Gastrocnemius medialis (tissue), 4 donors: ENCODE results near the gene TSPAN9. TPM values are rescaled to one million over a fixed set of nuclear protein-coding genes. Genes with fewer than 3 reads are reported as not detected.

Experiments
- ATAC-seq, 2 donors: fragments of 150-250 bp; one replicate each; pipeline ENCODE4 v1.9.1; 2016
- DNase-seq, 2 donors: peaks; one replicate each; pipeline ENCODE4 v3.0.0-alpha.2; 2019
- H3K27ac ChIP-seq, 4 donors: fragments of 200-600 bp; sonication (generic); 1 replicate in 1 of 4; 2 replicates in 3 of 4; pipeline ENCODE4 v1.5.1; 2016 to 2018; ENCODE audit warnings: mild to moderate bottlenecking in 2 of 4, moderate library complexity in 1 of 4
- H3K27me3 ChIP-seq, 3 donors: fragments of 200-600 bp; sonication (generic) in 2 of 3; 1 replicate in 1 of 3; 2 replicates in 2 of 3; pipeline versions ENCODE4 v1.5.1 to v1.6.0; 2016 to 2019; ENCODE audit warnings: mild to moderate bottlenecking in 1 of 3, moderate library complexity in 1 of 3
- H3K36me3 ChIP-seq, 2 donors: fragments of 200-600 bp; sonication (generic) in 1 of 2; one replicate each; pipeline ENCODE4 v1.5.1; 2017 to 2018
- H3K4me1 ChIP-seq, 2 donors: fragments of 200-600 bp; sonication (generic) in 1 of 2; one replicate each; pipeline ENCODE4 v1.5.1; 2016 to 2017; ENCODE audit warnings: mild to moderate bottlenecking in 2 of 2
- H3K4me3 ChIP-seq, 4 donors: fragments of 200-600 bp; sonication (generic) in 3 of 4; 1 replicate in 1 of 4; 2 replicates in 3 of 4; pipeline ENCODE4 v1.5.1; 2016 to 2019; ENCODE audit warnings: mild to moderate bottlenecking in 2 of 4
- H3K9me3 ChIP-seq, 3 donors: fragments of 200-600 bp; sonication (generic) in 2 of 3; 1 replicate in 1 of 3; 2 replicates in 2 of 3; pipeline ENCODE4 v1.5.1; 2016 to 2019
- POLR2A ChIP-seq, 2 donors: fragments of 450-650 bp; IDR thresholded peaks; one replicate each; pipeline ENCODE4 v1.6.1; 2017; ENCODE audit warnings: antibody characterized with exemption in 2 of 2, mild to moderate bottlenecking in 2 of 2, moderate library complexity in 2 of 2
- in situ Hi-C, 4 donors: fragments of 200-750 bp; cut with MboI; loops; one replicate each; pipeline versions ENCODE4 v1.15.0 to v1.8.0; 2017; ENCODE audit warnings: low sequenced_read_pairs in 4 of 4
- intact Hi-C: fragments of 100-400 bp; cut with DNase I; formaldehyde crosslinking; loops from one replicate; pipeline ENCODE4 v1.15.1; 2023; ENCODE audit warnings: low total_unique reads
- total RNA-seq, 4 donors: library from RNA; depleted of rRNA; stranded (reverse); fragments of >200 nt; gene quantifications; one replicate each; pipeline versions ENCODE4 v1.1.0 to v1.2.3, GENCODE V29; 2016
- TF ChIP-seq, protein P1 (sequence below), 5 experiments: fragments of 450-650 bp in 3 of 5; fragments of 200-600 bp in 2 of 5; sonication (generic) in 2 of 5; IDR thresholded peaks in 4 of 5; conservative IDR thresholded peaks in 1 of 5; 1 replicate in 4 of 5; 2 replicates in 1 of 5; pipeline ENCODE4 v1.5.1; 2016 to 2019; ENCODE audit warnings: antibody characterized with exemption in 5 of 5, mild to moderate bottlenecking in 3 of 5, moderate library complexity in 3 of 5

The TSPAN9 gene
- total RNA-seq, 4 donors from 2014 or later = 4.7 to 9.4 (median 7.4) TPM

GRCh38 chr12:3316776-3317480, 239.7 kb downstream of the TSPAN9 start:
- Histone ChIP-seq H3K4me1 (peaks cover 0 to 7% of the 10 kb centered on the region in 2 donors), H3K27me3 (no peaks in the 10 kb centered on the region), H3K27ac (no peak overlapping the region), H3K36me3 (no peaks in the 10 kb centered on the region), H3K9me3 (no peaks in the 10 kb centered on the region), H3K4me3 (no peak overlapping the region)
- in situ Hi-C loops (loop anchor here in 1 of 4 donors (25.0 kb wide), 1 partner anchor 320 kb away; no protein-coding TSS in a partner anchor), intact Hi-C loops (loop anchor here (5.0 kb wide), 1 partner anchor 485 kb away; no protein-coding TSS in a partner anchor)
- no peak for ATAC-seq
- TF ChIP-seq, protein P1, sequence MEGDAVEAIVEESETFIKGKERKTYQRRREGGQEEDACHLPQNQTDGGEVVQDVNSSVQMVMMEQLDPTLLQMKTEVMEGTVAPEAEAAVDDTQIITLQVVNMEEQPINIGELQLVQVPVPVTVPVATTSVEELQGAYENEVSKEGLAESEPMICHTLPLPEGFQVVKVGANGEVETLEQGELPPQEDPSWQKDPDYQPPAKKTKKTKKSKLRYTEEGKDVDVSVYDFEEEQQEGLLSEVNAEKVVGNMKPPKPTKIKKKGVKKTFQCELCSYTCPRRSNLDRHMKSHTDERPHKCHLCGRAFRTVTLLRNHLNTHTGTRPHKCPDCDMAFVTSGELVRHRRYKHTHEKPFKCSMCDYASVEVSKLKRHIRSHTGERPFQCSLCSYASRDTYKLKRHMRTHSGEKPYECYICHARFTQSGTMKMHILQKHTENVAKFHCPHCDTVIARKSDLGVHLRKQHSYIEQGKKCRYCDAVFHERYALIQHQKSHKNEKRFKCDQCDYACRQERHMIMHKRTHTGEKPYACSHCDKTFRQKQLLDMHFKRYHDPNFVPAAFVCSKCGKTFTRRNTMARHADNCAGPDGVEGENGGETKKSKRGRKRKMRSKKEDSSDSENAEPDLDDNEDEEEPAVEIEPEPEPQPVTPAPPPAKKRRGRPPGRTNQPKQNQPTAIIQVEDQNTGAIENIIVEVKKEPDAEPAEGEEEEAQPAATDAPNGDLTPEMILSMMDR (IDR thresholded peaks at IDR 0.05 in 4 of 5, conservative IDR thresholded peaks at IDR 0.05 in 1 of 5) = no peak
- TF ChIP-seq POLR2A (IDR thresholded peaks at IDR 0.05) = no peak
- no peak for DNase-seq

DNA sequence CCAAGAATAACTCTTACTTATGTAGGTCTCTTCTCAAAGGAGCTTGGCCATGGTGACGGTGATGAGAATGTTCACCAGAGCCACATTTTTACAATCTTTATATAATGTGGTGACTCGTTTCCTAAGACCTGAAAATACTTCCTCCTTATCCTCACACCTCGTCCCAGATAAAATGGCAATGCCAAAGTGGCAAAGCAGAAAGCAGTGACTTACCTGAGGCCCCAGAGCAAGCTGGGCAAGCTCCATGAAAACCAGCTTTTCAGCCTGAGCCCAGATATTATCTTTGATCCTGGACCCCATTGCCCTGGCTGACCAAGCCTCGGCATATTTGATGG, 240.3 kb downstream of the TSPAN9 start:
- no peak for ATAC-seq
- no peak for TF ChIP-seq POLR2A (IDR thresholded peaks at IDR 0.05)
- TF ChIP-seq, protein P1 (IDR thresholded peaks at IDR 0.05 in 4 of 5, conservative IDR thresholded peaks at IDR 0.05 in 1 of 5) = no peak
- DNase-seq = no peak
- H3K4me1 ChIP-seq = peaks cover 0 to 7% of the 10 kb centered on the region in 2 donors
- H3K27ac ChIP-seq = no peak overlapping the region
- H3K36me3 ChIP-seq = no peaks in the 10 kb centered on the region
- in situ Hi-C loops (loop anchor here in 1 of 4 donors (25.0 kb wide), 1 partner anchor 320 kb away; no protein-coding TSS in a partner anchor), intact Hi-C loops (loop anchor here (5.0 kb wide), 1 partner anchor 485 kb away; no protein-coding TSS in a partner anchor)
- no peaks in the 10 kb centered on the region for H3K27me3 ChIP-seq
- no peaks in the 10 kb centered on the region for H3K9me3 ChIP-seq
- no peak overlapping the region for H3K4me3 ChIP-seq

DNA sequence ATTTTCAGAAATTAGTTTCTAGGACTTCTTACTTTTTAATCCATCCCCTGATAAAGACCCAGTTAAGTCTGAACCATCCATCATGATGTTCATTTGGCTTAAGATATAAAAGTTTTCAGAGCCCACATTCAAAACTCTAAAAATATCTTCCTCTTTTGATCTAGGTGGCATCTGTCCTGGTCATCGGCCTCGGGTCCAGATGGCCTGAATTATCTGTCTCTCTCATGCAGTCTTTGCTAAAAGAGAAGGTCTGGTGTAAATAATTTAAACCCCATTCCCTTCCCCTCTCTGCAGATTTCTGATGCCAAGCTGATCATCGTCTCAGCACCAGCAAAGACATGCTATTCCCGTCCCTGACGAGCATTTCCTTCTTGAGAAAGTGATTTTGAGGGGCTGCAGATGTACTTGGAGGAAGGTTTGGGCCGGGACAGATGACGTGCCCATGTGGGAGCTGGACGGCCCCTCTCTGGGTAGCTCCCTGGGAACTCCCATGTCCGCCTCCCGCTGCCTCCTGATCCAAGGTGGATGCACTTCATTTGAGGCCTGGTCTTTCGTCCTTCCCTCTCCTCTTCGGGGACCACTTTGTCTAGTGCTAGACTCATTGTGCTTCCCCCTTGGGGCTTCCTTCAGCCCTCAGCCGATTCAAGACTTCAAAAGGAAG, 240.8 kb downstream of the TSPAN9 start:
- Histone ChIP-seq H3K27me3 (no peaks in the 10 kb centered on the region), H3K9me3 (no peaks in the 10 kb centered on the region), H3K4me3 (no peak overlapping the region), H3K4me1 (peaks cover 0 to 7% of the 10 kb centered on the region in 2 donors), H3K27ac (no peak overlapping the region), H3K36me3 (no peaks in the 10 kb centered on the region)
- intact Hi-C loops = loop anchor here (5.0 kb wide), 1 partner anchor 484 kb away; no protein-coding TSS in a partner anchor
- DNase-seq (no peak), ATAC-seq (no peak)
- in situ Hi-C loops = loop anchor here in 1 of 4 donors (25.0 kb wide), 1 partner anchor 319 kb away; no protein-coding TSS in a partner anchor
- no peak for TF ChIP-seq POLR2A (IDR thresholded peaks at IDR 0.05)
- TF ChIP-seq, protein P1 (IDR thresholded peaks at IDR 0.05 in 4 of 5, conservative IDR thresholded peaks at IDR 0.05 in 1 of 5) = no peak

DNA sequence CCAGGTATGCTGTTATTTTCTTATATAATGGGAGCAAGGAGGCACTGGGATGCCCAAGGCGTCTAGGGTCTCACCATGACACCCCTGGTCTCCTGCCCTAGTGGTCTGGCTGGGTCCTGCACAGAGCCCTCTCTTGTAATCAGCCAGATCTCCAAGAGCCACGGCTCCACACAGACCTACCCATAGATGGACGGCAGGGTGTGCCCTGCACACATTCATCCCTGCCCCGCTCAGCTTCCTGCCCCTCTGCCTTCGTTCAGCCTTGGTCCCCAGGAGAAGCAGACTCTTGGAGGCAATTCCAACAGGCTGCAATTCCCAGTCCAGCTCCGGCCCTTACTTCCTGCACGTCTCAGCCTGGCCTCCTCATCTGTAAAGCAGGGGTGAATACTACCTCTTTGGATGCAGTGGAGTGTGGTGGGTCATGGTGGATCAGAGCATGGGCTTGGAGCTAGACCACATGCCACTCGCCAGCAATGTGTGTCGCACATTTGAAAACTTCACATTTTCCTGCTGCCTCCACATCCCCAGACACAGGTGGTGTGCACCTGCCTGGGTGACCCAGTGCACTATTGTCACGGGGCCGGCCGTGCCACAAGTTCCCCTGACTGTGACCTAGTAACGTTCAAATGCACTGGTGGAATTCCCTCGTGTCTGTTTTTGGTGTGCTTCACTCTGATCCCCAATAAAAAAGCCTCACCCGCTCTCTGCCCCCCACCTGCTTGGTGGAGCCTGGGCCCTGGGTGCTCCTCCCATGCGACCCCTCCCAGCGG, 242.7 kb downstream of the TSPAN9 start:
- TF ChIP-seq, protein P1 (IDR thresholded peaks at IDR 0.05 in 4 of 5, conservative IDR thresholded peaks at IDR 0.05 in 1 of 5) = no peak
- TF ChIP-seq POLR2A (IDR thresholded peaks at IDR 0.05) = no peak
- no peak for DNase-seq
- in situ Hi-C loops (loop anchor here in 1 of 4 donors (25.0 kb wide), 1 partner anchor 317 kb away; no protein-coding TSS in a partner anchor), intact Hi-C loops (loop anchor here (5.0 kb wide), 1 partner anchor 482 kb away; no protein-coding TSS in a partner anchor)
- H3K27ac ChIP-seq = no peak overlapping the region
- no peaks in the 10 kb centered on the region for H3K4me1 ChIP-seq
- H3K27me3 ChIP-seq = no peaks in the 10 kb centered on the region
- no peak for ATAC-seq
- H3K36me3 ChIP-seq = no peaks in the 10 kb centered on the region
- no peaks in the 10 kb centered on the region for H3K9me3 ChIP-seq
- H3K4me3 ChIP-seq = no peak overlapping the region
